Activated CD4-positive, alpha-beta T cell treated with anti-CD3 and anti-CD28 coated beads, Interleukin-2, amount 50 U/mL, for 24 hours (primary cell): ENCODE results near the gene EBF4.
A peak's percentile ranks its signal among the peaks of the same experiment; 100 is the strongest.

Experiments used
- DNase-seq, 2 donors: peaks; one replicate each; pipeline ENCODE4 v3.0.0-alpha.2; 2020; ENCODE audit warnings: low read depth in 1 of 2, low spot score in 1 of 2

Gene EBF4

DNA sequence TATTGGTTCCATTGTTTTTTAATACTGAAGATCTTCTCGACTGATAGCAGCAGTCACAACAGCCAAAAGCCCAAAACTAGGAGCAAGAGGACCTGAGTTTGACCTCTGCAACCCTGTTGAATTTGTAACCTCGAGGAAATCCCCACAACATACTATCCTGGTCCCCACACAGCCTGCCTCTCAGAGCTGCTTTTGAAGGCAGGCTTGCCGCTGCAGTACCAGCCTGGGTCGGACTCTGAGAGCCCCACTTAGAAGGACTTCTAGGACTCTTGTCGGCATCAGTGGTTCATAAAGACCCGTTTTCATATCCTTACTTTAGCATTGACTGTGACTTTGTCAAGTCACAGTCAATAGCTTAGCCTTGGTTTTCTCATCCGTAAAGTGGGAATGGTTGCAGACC, 49.3 kb downstream of the EBF4 start:
- no peak for DNase-seq

- no peak for DNase-seq
Measured at GRCh38 chr20:2742431-2742830, 49.9 kb downstream of the EBF4 start.

- DNase-seq: peak in 1 of 2 donors; percentile 70
Measured at GRCh38 chr20:2742934-2743559, 50.5 kb downstream of the EBF4 start.

- DNase-seq: no peak
Measured at GRCh38 chr20:2745060-2745910, 52.7 kb downstream of the EBF4 start.

GRCh38 chr20:2745936-2746635, 53.5 kb downstream of the EBF4 start:
- no peak for DNase-seq

- DNase-seq: no peak
Measured at GRCh38 chr20:2746636-2747265, 54.2 kb downstream of the EBF4 start.

DNA sequence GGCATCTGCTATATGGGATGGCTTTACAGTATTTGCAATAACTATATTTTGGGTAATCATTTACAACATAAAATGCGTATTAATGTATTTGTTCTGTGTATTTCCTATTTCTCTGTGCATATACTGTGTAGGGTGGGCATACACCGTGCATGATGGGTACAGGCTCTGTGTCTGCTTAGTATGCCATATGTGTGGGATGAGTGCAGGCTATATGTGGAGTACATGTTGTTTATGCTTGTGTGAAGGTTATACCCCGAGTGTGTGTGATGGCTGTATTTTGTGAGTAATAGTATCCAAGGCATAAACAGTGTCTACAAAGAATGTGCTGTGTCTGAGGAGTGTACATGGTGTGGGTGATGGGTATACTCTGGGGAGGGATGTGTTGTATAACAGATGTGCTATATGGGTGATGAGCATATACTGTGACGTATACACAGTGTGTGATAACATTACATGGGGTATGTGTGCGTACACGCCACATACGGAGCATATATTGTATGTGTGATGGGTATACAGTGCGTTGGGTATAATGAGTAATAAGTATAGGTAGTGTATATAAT, 55.2 kb downstream of the EBF4 start:
- no peak for DNase-seq

DNA sequence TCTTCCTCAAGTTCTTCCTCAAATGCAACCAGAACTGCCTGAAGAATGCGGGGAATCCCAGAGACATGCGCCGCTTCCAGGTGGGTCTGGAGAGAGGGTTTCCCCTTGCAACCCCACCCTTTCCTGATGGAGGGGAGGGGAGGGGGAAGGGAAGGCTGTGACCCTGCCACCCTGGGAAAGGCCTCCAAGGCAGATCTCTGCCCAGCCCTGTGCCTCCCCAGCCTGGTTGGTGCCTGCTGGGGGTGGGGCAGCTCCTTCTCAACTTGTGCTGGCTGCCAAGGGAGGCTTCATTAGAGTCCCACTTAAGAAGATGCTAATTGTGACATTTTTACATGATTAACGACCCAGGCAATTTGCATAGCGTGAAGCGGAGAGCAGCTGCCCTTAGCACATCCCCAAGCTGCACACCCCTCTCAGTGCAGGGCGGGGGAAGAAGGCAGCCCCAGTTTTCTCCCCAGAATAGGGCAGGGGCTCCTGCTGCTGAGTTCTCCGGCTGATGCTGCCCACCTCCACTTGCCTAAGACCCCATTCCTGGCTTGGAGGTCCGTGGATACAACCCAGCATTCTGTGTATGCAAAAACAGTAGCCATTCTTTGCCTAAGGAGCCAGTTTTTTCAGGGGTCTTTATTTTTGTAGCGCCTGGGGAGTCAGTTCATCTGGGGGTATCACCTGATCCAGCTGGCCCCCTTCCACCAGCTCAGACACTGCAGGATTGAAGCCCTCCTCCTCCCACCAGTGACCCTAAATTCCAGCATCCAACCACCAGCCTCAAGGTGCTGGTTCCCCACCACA, 56.2 kb downstream of the EBF4 start:
- DNase-seq: no peak

GRCh38 chr20:2749343-2749950, 56.9 kb downstream of the EBF4 start:
- DNase-seq: no peak

DNA sequence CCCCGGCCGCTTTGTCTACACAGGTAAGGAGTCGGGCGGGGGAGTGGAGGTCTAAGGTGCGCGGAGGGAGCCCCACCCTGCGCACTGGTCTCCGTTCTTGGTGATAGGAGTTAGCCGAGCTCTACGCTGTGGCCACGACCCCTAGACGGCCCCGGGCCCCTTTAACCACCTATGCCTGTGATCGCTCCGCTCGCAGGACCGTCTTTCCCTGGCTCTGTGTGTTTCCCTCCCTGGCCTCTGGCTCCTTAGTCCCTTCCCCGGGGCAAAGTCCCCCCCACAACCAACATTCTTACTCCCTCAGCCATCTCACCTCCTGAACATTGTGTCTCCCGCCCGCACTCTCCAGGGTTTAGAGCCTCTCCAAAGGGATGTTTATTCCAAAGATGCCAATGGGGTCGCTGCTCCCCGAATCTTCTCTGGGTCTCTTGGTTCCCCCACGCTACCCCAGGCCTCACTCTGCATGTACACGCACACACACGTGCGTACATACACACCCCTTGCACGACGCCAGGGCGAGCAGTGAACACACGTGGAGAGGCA, 57.4 kb downstream of the EBF4 start:
- no peak for DNase-seq

DNA sequence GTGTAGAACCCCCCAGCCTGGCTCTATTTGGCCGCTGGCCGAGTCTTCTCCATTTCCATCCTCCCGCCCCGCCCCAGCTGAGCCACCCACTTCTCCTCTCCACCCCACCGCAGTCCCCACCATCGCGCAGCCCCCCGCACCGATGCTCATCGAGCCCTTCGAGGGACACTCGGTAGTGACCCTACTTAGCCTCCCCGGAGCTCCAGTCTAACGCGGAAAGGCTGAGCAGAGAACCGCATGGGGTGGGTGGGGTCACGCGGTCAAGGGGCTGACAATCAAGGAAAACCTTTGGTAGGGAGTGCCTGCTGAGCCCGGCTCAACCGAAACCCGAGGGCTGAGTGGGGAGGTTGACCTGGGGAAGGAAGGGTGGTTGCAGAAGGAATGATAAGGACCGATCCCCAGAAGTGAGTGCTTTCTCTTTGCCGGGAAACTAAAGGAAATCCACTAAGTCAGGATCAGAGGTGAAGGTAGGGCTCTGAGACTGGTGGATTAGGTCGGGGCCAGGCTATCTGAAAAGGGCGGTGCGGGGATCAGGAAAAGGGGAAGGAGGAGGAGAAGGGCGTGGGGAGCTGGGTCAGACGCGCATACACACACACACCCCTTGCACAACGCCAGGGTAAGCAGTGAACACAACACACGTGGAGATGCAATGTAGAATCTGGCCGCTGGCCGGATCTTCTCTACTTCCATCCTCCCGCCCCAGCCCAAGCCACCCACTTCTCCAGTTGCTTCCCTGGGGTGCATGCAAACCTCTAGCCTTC, 58.1 kb downstream of the EBF4 start:
- DNase-seq: no peak

GRCh38 chr20:2751347-2751877, 58.8 kb downstream of the EBF4 start:
- DNase-seq: no peak

DNA sequence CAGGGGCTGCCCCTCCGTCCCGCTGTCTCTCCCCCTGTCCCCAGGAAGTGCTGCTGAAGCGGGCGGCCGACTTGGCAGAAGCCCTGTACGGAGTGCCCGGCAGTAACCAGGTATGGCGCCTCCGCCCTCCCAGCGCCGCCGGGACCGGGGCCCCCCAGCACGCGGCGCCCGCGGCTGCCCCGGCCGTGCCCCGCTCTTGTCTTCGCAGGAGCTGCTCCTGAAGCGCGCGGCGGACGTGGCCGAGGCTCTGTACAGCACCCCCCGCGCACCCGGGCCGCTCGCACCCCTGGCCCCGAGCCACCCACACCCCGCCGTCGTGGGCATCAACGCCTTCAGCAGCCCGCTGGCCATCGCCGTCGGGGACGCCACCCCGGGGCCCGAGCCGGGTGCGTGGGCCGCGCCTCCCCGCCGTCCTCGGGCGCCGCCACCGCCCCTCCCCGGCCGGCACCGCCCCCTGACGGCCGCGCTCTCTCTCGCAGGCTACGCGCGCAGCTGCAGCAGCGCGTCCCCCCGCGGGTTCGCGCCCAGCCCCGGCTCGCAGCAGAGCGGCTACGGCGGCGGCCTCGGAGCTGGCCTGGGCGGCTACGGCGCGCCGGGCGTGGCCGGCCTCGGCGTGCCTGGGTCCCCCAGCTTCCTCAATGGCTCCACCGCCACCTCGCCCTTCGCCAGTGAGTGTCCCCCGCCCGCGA, 59.4 kb downstream of the EBF4 start:
- DNase-seq: no peak

DNA sequence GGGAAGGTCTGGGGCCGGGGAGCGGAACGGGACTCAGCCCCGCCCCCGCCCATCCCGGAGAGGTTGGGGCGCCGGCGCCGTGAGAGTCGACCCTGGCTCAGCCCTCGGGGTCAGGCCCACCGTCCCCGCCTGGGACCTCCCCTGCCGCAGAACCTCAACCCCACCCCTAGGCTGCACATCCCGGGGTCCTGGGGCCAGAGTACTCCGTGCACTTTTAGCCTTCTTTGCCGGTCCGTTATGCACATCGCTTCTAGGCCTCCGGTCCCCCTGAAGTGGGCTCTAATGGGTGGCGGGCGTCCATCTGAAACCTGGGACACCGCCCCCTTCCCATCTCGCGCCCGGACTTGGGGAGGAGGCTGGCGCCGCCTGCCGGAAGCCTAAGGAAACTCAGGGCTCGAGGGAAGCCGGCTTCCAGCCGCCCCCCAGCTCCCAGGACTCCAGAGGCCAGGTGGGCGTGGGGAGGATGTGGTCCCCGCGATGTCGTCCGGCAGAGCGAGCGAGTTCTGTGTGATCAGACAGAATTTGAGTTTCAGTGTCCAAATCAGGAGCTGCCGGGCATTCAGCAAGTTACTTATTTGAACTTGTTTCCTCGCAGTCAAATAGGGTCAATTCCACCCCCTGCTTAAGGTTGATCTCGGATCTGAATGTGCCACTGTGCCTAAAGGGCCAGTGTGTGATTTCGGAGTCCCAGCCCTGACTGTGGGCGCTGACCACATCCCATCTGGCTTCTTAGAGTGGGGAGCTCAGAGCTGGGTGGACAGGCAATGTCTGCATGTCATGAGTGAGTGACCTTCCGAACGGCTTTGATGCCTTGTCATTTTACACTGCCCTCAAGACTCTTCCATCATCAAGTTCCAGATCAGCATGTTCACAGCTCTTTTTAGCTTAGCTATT, 60.2 kb downstream of the EBF4 start:
- DNase-seq: no peak

DNA sequence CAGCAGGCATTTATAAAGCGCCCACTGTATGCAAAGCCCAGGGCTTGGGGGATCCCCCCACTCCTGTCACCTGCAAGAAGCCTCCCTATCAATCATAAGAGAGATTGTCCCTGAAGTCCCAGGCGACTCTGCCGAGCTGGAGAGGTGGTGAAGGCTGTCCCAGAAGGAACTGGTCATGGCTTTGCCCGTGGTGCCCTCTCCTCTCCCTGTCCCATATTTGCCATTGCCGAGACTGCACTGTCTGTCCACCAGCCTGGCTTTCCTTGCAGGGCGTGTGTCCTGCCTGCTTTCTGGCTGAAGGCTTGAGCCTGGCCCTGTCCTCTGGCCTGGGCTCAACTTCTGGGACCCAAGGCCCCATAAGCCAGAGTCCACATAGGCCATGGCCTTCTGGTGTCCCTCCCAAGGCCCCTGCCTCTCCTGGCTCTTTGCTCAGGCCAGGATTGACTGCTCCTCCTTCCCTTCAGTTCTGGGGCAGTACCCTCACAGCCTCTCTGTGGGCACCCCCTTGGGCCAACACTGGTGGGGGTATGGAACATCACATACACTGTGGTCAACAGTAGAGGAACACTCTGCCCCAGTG, 61.0 kb downstream of the EBF4 start:
- no peak for DNase-seq

DNA sequence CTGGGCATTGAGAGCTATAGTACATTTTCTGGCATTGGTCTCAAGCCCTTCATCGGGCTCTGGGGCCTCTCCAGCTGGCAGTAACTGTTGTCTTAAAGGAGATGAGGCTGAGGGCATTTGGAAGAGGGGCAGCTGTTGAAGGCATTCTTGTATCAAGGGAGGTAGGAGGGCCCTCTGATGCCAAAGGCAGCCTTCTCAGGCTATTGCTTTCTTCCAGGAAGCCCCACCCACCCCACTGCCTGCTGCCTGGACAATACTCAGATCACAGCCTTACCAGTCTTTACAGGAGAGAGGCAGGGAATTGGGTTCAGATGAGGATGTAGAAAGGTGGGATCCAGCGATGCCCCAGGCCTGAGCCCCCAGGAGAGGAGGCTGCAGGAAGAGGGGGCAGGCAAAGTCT, 61.8 kb downstream of the EBF4 start:
- DNase-seq: no peak
